ENCODE measurements around the gene DIO1. TPM values are rescaled to one million over a fixed set of nuclear protein-coding genes. Genes with fewer than 3 reads are reported as not detected.

Gene DIO1
- total RNA-seq, 1 experiment from 2014 or later, result not detected

GRCh38 chr1:53891678-53892077, 2.3 kb upstream of the DIO1 start:
- CTCF ChIA-PET, result interaction anchor here (1.2 kb wide), 1 partner anchor 8 kb away, joined by 3 read pairs; no protein-coding TSS in a partner anchor
- Mint-ChIP-seq H3K4me1 (ENCODE audit: low read depth, unreplicated experiment) (peaks cover 12% of the 10 kb centered on the region), H3K36me3 (ENCODE audit: insufficient read depth, unreplicated experiment) (peaks cover 17% of the 10 kb centered on the region), H3K27me3 (ENCODE audit: unreplicated experiment) (peaks cover 16% of the 10 kb centered on the region), H3K27ac (ENCODE audit: unreplicated experiment) (no peak overlapping the region), H3K4me3 (ENCODE audit: low read depth, unreplicated experiment) (no peak overlapping the region), H3K9me3 (ENCODE audit: low read depth, unreplicated experiment) (no peaks in the 10 kb centered on the region)
- no TSS peak for BruUV-seq (replicated peaks)
- intact Hi-C loops (cut with micrococcal nuclease; ENCODE audit: unreplicated experiment), result no loop called here
- TF ChIP-seq, protein P1, sequence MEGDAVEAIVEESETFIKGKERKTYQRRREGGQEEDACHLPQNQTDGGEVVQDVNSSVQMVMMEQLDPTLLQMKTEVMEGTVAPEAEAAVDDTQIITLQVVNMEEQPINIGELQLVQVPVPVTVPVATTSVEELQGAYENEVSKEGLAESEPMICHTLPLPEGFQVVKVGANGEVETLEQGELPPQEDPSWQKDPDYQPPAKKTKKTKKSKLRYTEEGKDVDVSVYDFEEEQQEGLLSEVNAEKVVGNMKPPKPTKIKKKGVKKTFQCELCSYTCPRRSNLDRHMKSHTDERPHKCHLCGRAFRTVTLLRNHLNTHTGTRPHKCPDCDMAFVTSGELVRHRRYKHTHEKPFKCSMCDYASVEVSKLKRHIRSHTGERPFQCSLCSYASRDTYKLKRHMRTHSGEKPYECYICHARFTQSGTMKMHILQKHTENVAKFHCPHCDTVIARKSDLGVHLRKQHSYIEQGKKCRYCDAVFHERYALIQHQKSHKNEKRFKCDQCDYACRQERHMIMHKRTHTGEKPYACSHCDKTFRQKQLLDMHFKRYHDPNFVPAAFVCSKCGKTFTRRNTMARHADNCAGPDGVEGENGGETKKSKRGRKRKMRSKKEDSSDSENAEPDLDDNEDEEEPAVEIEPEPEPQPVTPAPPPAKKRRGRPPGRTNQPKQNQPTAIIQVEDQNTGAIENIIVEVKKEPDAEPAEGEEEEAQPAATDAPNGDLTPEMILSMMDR (IDR thresholded peaks at IDR 0.05; ENCODE audit: unreplicated experiment), result no peak
- DNase-seq, result no peak

- peaks cover 12% of the 10 kb centered on the region for H3K4me1 Mint-ChIP-seq (ENCODE audit: low read depth, unreplicated experiment)
- CTCF ChIA-PET, result no interaction called here
These were observed 1.1 kb upstream of the DIO1 start for GRCh38 chr1:53892911-53893310.

GRCh38 chr1:53894644-53895043, 657 bp downstream of the DIO1 start:
- CTCF ChIA-PET, result no interaction called here
- no TSS peak for BruUV-seq (replicated peaks)
- TF ChIP-seq, protein P1 (IDR thresholded peaks at IDR 0.05; ENCODE audit: unreplicated experiment), result no peak
- peaks cover 7% of the 10 kb centered on the region for H3K36me3 Mint-ChIP-seq (ENCODE audit: insufficient read depth, unreplicated experiment)
- DNase-seq, result no peak
- peaks cover 16% of the 10 kb centered on the region for H3K27me3 Mint-ChIP-seq (ENCODE audit: unreplicated experiment)
- no peak overlapping the region for H3K4me3 Mint-ChIP-seq (ENCODE audit: low read depth, unreplicated experiment)
- intact Hi-C loops (cut with micrococcal nuclease; ENCODE audit: unreplicated experiment), result no loop called here
- H3K27ac Mint-ChIP-seq (ENCODE audit: unreplicated experiment), result no peak overlapping the region
- peaks cover 19% of the 10 kb centered on the region for H3K4me1 Mint-ChIP-seq (ENCODE audit: low read depth, unreplicated experiment)
- no peaks in the 10 kb centered on the region for H3K9me3 Mint-ChIP-seq (ENCODE audit: low read depth, unreplicated experiment)

More at GRCh38 chr1:53892911-53893310, 1.1 kb upstream of the DIO1 start:
- no peak for DNase-seq
- peaks cover 16% of the 10 kb centered on the region for H3K27me3 Mint-ChIP-seq (ENCODE audit: unreplicated experiment)
- BruUV-seq (replicated peaks), result no TSS peak
- peaks cover 17% of the 10 kb centered on the region for H3K36me3 Mint-ChIP-seq (ENCODE audit: insufficient read depth, unreplicated experiment)
- H3K4me3 Mint-ChIP-seq (ENCODE audit: low read depth, unreplicated experiment), result no peak overlapping the region
- H3K9me3 Mint-ChIP-seq (ENCODE audit: low read depth, unreplicated experiment), result no peaks in the 10 kb centered on the region
- no peak overlapping the region for H3K27ac Mint-ChIP-seq (ENCODE audit: unreplicated experiment)
- TF ChIP-seq, protein P1 (IDR thresholded peaks at IDR 0.05; ENCODE audit: unreplicated experiment), result no peak
- intact Hi-C loops (cut with micrococcal nuclease; ENCODE audit: unreplicated experiment), result no loop called here

DNA sequence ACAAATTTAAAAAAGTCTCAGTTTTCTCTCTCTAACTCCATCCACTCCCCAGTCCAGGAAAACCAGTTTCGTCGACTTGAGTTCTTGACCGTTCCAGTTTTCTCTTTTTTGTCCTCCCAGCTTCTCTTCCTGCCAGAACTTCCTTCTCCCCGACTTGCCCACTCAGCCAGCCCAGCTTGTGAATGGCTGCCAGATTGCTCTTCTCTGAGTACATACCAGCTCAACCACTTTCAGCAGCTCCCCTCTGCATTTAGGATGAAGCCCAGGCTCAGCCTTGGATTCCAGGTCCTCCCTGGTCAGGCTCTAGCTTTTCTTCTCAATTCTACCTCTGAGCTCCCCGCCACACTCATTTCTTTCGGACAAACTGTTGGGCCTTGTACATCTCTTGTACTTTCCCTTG, 1.4 kb downstream of the DIO1 start:
- Mint-ChIP-seq H3K4me1 (ENCODE audit: low read depth, unreplicated experiment) (peaks cover 15% of the 10 kb centered on the region), H3K36me3 (ENCODE audit: insufficient read depth, unreplicated experiment) (no peaks in the 10 kb centered on the region), H3K9me3 (ENCODE audit: low read depth, unreplicated experiment) (no peaks in the 10 kb centered on the region), H3K27ac (ENCODE audit: unreplicated experiment) (no peak overlapping the region), H3K4me3 (ENCODE audit: low read depth, unreplicated experiment) (no peak overlapping the region), H3K27me3 (ENCODE audit: unreplicated experiment) (peaks cover 16% of the 10 kb centered on the region)
- TF ChIP-seq, protein P1 (IDR thresholded peaks at IDR 0.05; ENCODE audit: unreplicated experiment), result no peak
- intact Hi-C loops (cut with micrococcal nuclease; ENCODE audit: unreplicated experiment), result no loop called here
- CTCF ChIA-PET, result no interaction called here
- no peak for DNase-seq
- BruUV-seq (replicated peaks), result no TSS peak

Measured in Calu3 (cell line).